ENCODE measurements around the gene ADAMTS18. TPM values are rescaled to one million over a fixed set of nuclear protein-coding genes. Genes with fewer than 3 reads are reported as not detected.

The ADAMTS18 gene
- total and polyA plus RNA-seq, 7 donors: 0.04 to 0.16 TPM; not detected in 5

- DNase-seq: no peak
- TF ChIP-seq EP300 (IDR thresholded peaks at IDR 0.05) (no peak), CTCF (IDR thresholded peaks at IDR 0.05) (no peak), POLR2AphosphoS5 (IDR thresholded peaks at IDR 0.05) (no peak), POLR2A (IDR thresholded peaks at IDR 0.05) (no peak)
- no peaks in the 10 kb centered on the region for H3K4me1 ChIP-seq
- no peak overlapping the region for H3K27ac ChIP-seq
- H3K9me3 ChIP-seq: no peaks in the 10 kb centered on the region
- H3K36me3 ChIP-seq: no peaks in the 10 kb centered on the region
- WGBS, 2 donors: 61 to 72% methylated on average over 1 of the region's 1 CpG
- intact Hi-C loops (cut with DNase I): no loop called here
- no peak overlapping the region for H3K4me3 ChIP-seq
- H3K27me3 ChIP-seq: no peaks in the 10 kb centered on the region
Measured at GRCh38 chr16:77302674-77303073, 132.2 kb downstream of the ADAMTS18 start.

GRCh38 chr16:77302249-77302648, 132.6 kb downstream of the ADAMTS18 start:
- no peaks in the 10 kb centered on the region for H3K27me3 ChIP-seq
- intact Hi-C loops (cut with DNase I): no loop called here
- no peaks in the 10 kb centered on the region for H3K36me3 ChIP-seq
- H3K4me3 ChIP-seq: no peak overlapping the region
- H3K9me3 ChIP-seq: no peaks in the 10 kb centered on the region
- no peak overlapping the region for H3K27ac ChIP-seq
- WGBS, 2 donors: 86 to 88% methylated on average over 5 of the region's 5 CpGs
- TF ChIP-seq POLR2AphosphoS5 (IDR thresholded peaks at IDR 0.05): no peak
- H3K4me1 ChIP-seq: no peaks in the 10 kb centered on the region
- DNase-seq: no peak

- H3K27me3 ChIP-seq: no peaks in the 10 kb centered on the region
- no peak for DNase-seq
Measured at GRCh38 chr16:77300256-77300655, 134.6 kb downstream of the ADAMTS18 start.

GRCh38 chr16:77299395-77299794, 135.4 kb downstream of the ADAMTS18 start:
- no peak for TF ChIP-seq EP300 (IDR thresholded peaks at IDR 0.05)
- no peak for TF ChIP-seq POLR2A (IDR thresholded peaks at IDR 0.05)
- TF ChIP-seq POLR2AphosphoS5 (IDR thresholded peaks at IDR 0.05): no peak
- TF ChIP-seq CTCF (IDR thresholded peaks at IDR 0.05): no peak
- H3K27me3 ChIP-seq: no peaks in the 10 kb centered on the region
- 63 to 75% methylated on average over 1 of the region's 1 CpG for WGBS, 2 donors

More at GRCh38 chr16:77300256-77300655, 134.6 kb downstream of the ADAMTS18 start:
- no peak overlapping the region for H3K4me3 ChIP-seq
- no peaks in the 10 kb centered on the region for H3K4me1 ChIP-seq
- H3K9me3 ChIP-seq: no peaks in the 10 kb centered on the region
- no peak overlapping the region for H3K27ac ChIP-seq
- WGBS, 2 donors: 47 to 70% methylated on average over 3 of the region's 3 CpGs
- no peaks in the 10 kb centered on the region for H3K36me3 ChIP-seq
- intact Hi-C loops (cut with DNase I): no loop called here
- TF ChIP-seq POLR2AphosphoS5 (IDR thresholded peaks at IDR 0.05) (no peak), EP300 (IDR thresholded peaks at IDR 0.05) (no peak), POLR2A (IDR thresholded peaks at IDR 0.05) (no peak), CTCF (IDR thresholded peaks at IDR 0.05) (no peak)

GRCh38 chr16:77298418-77299360, 136.1 kb downstream of the ADAMTS18 start:
- no peaks in the 10 kb centered on the region for H3K9me3 ChIP-seq
- TF ChIP-seq POLR2AphosphoS5 (IDR thresholded peaks at IDR 0.05) (no peak), POLR2A (IDR thresholded peaks at IDR 0.05) (no peak), EP300 (IDR thresholded peaks at IDR 0.05) (no peak), CTCF (IDR thresholded peaks at IDR 0.05) (no peak)
- H3K4me1 ChIP-seq: no peaks in the 10 kb centered on the region
- H3K4me3 ChIP-seq: no peak overlapping the region
- H3K27ac ChIP-seq: no peak overlapping the region
- 32 to 58% methylated on average over 12 of the region's 12 CpGs for WGBS, 2 donors
- intact Hi-C loops (cut with DNase I): no loop called here
- no peak for DNase-seq
- H3K36me3 ChIP-seq: no peaks in the 10 kb centered on the region
- no peaks in the 10 kb centered on the region for H3K27me3 ChIP-seq

More at GRCh38 chr16:77299395-77299794, 135.4 kb downstream of the ADAMTS18 start:
- intact Hi-C loops (cut with DNase I): no loop called here
- DNase-seq: no peak
- Histone ChIP-seq H3K4me3 (no peak overlapping the region), H3K36me3 (no peaks in the 10 kb centered on the region), H3K4me1 (no peaks in the 10 kb centered on the region), H3K27ac (no peak overlapping the region), H3K9me3 (no peaks in the 10 kb centered on the region)

Data from sigmoid colon (tissue), 7 donors.